K562 (cell line): ENCODE measurements around the gene TIMP1. TPM values are rescaled to one million over a fixed set of nuclear protein-coding genes. Genes with fewer than 3 reads are reported as not detected.

Experiments
- CEBPB ChIP-seq: fragments of 450-650 bp; IDR thresholded peaks from 2 replicates; pipeline ENCODE4 v1.6.1; 2016; ENCODE audit warnings: missing genetic modification characterization, missing compliant biosample characterization
- CREB5 ChIP-seq: fragments of 250-450 bp; sonication (Bioruptor Pico); IDR thresholded peaks from 2 replicates; pipeline ENCODE4 v1.5.0; 2020; ENCODE audit warnings: mild to moderate bottlenecking
- CREM ChIP-seq: IDR thresholded peaks from 2 replicates; pipeline ENCODE4 v1.6.1; 2014; ENCODE audit warnings: antibody characterized with exemption, low read depth
- HDAC8 ChIP-seq: fragments of 450-650 bp; IDR thresholded peaks from 2 replicates; pipeline ENCODE4 v1.6.1; 2016; ENCODE audit warnings: mild to moderate bottlenecking, missing genetic modification characterization, moderate library complexity, missing compliant biosample characterization
- HNRNPL ChIP-seq: fragments of 200-400 bp; formaldehyde crosslinking; IDR thresholded peaks from 2 replicates; pipeline ENCODE4 v1.6.1; 2017; ENCODE audit warnings: low read depth, mild to moderate bottlenecking, low read length
- NFE2 ChIP-seq: IDR thresholded peaks from 2 replicates; pipeline ENCODE4 v1.6.1; 2014; ENCODE audit warnings: antibody characterized with exemption, low read depth
- PHTF2 ChIP-seq: fragments of 250-450 bp; sonication (Bioruptor Pico); IDR thresholded peaks from 2 replicates; pipeline ENCODE4 v1.5.0; 2021; ENCODE audit warnings: mild to moderate bottlenecking
- RCOR1 ChIP-seq, 2 experiments: IDR thresholded peaks; 2 replicates each; pipeline ENCODE4 v1.6.1; 2012; ENCODE audit warnings: low read depth in 2 of 2, low read length in 2 of 2, borderline replicate concordance in 1 of 2, improper control_type of control experiment in 1 of 2
- RFX7 ChIP-seq: fragments of 250-450 bp; sonication (Bioruptor Pico); IDR thresholded peaks from 2 replicates; pipeline ENCODE4 v1.5.1; 2021; ENCODE audit warnings: mild to moderate bottlenecking
- STAT6 ChIP-seq: sonication (generic); formaldehyde crosslinking; IDR thresholded peaks from 2 replicates; pipeline ENCODE4 v1.8.1; 2023; ENCODE audit warnings: mild to moderate bottlenecking, missing genetic modification reagents
- THRAP3 ChIP-seq: fragments of 450-650 bp; IDR thresholded peaks from 2 replicates; pipeline ENCODE4 v1.6.1; 2016; ENCODE audit warnings: mild to moderate bottlenecking, inconsistent platforms, borderline replicate concordance
- XRCC5 ChIP-seq: fragments of 200-400 bp; formaldehyde crosslinking; IDR thresholded peaks from 2 replicates; pipeline ENCODE4 v1.6.1; 2017; ENCODE audit warnings: low read depth, mild to moderate bottlenecking, low read length
- ZBED1 ChIP-seq: IDR thresholded peaks from 2 replicates; pipeline ENCODE4 v1.6.1; 2014
- ZFP30 ChIP-seq: fragments of 250-450 bp; sonication (Bioruptor Pico); IDR thresholded peaks from 2 replicates; pipeline ENCODE4 v1.8.0; 2022; ENCODE audit warnings: moderate library complexity, mild to moderate bottlenecking, inconsistent platforms, borderline replicate concordance
- ZKSCAN3 ChIP-seq: fragments of 250-450 bp; sonication (Bioruptor Pico); IDR thresholded peaks from 2 replicates; pipeline ENCODE4 v1.4.0; 2020
- ZNF431 ChIP-seq: sonication (generic); formaldehyde crosslinking; IDR thresholded peaks from 2 replicates; pipeline ENCODE4 v1.8.0; 2022; ENCODE audit warnings: mild to moderate bottlenecking, missing genetic modification reagents
- ZNF764 ChIP-seq: fragments of 250-450 bp; sonication (Bioruptor Pico); IDR thresholded peaks from 2 replicates; pipeline ENCODE4 v1.4.0; 2020; ENCODE audit warnings: low read depth, mild to moderate bottlenecking, moderate library complexity
- ZNF778 ChIP-seq: fragments of 450-650 bp; formaldehyde crosslinking; IDR thresholded peaks from 2 replicates; pipeline ENCODE4 v1.4.0; 2020; ENCODE audit warnings: mild to moderate bottlenecking, moderate library complexity
- polyA plus RNA-seq, 8 experiments: library from polyadenylated mRNA; depleted of rRNA in 4 of 8; stranded (reverse) in 5 of 8; unstranded in 3 of 8; fragments of >200 nt; fragmentation: Nextera tagmentation in 2 of 8; fragmentation: Illumina TruSeq in 1 of 8; extraction: Ambion mirVana in 2 of 8; extraction: Trizol in 1 of 8; gene quantifications; 2 replicates each; pipeline versions ENCODE4 v1.2.1 to v1.2.3, GENCODE V29; 2011 to 2014; ENCODE audit warnings: inconsistent platforms in 1 of 8, missing spikeins in 1 of 8
- total RNA-seq, 7 experiments: library from RNA; depleted of rRNA in 6 of 7; stranded (reverse); fragments of >200 nt in 6 of 7; fragmentation: Illumina TruSeq in 2 of 7; extraction: Trizol in 2 of 7; gene quantifications; 2 replicates each; pipeline versions ENCODE4 v1.2.1 to v1.2.3, GENCODE V29; 2011 to 2021; ENCODE audit warnings: low replicate concordance in 1 of 7

TIMP1 gene
- total and polyA plus RNA-seq, 9 of the 15 experiments (the other 6 are each of a cell fraction or from before 2014, with no cell fraction given) = 115 to 699 (median 273) TPM

GRCh38 chrX:47581731-47582647 lies at the start of gene TIMP1 (continued):
- TF ChIP-seq ZNF431 (CRISPR knock-in tag) (no peak), RCOR1 (IDR thresholded peaks at IDR 0.05; ENCODE audit: borderline replicate concordance in 1 of 2, low read depth in 2 of 2, low read length in 2 of 2) (peak in 1 of 2 experiments; percentile 75; a peak in 2 of 4 replicates), HDAC8 (no peak), THRAP3 (no peak), NFE2 (no peak), CREM (peak; percentile 67), HNRNPL (no peak), STAT6 (CRISPR knock-in tag) (no peak), ZNF764 (CRISPR knock-in tag) (no peak), ZKSCAN3 (no peak), CEBPB (tag) (no peak), RFX7 (CRISPR knock-in tag) (no peak), PHTF2 (no peak), XRCC5 (no peak), ZBED1 (no peak), ZFP30 (CRISPR knock-in tag) (no peak), CREB5 (CRISPR knock-in tag) (no peak), ZNF778 (CRISPR knock-in tag) (no peak)
